HepG2 (cell line): Measurements from ENCODE around the gene KXD1. TPM values are rescaled to one million over a fixed set of nuclear protein-coding genes. Genes with fewer than 3 reads are reported as not detected.
A peak's percentile ranks its signal among the peaks of the same experiment; 100 is the strongest.

Experiments used
- ARHGAP35 ChIP-seq: sonication (generic); formaldehyde crosslinking; IDR thresholded peaks from 2 replicates; pipeline ENCODE4 v1.9.0; 2022; ENCODE audit warnings: mild to moderate bottlenecking, inconsistent platforms, moderate library complexity, missing genetic modification reagents, borderline replicate concordance
- CBX2 ChIP-seq, 2 experiments: fragments of 200-600 bp in 1 of 2; sonication (generic); formaldehyde crosslinking in 1 of 2; IDR thresholded peaks; 2 replicates each; pipeline versions ENCODE4 v1.7.0 to v1.8.1; 2018 to 2022; ENCODE audit warnings: low read depth in 2 of 2, low read length in 1 of 2, mild to moderate bottlenecking in 1 of 2, missing genetic modification reagents in 1 of 2
- CEBPG ChIP-seq: IDR thresholded peaks from 2 replicates; pipeline ENCODE4 v1.6.1; 2016
- CENPT ChIP-seq: sonication (generic); formaldehyde crosslinking; IDR thresholded peaks from 2 replicates; pipeline ENCODE4 v1.8.0; 2022; ENCODE audit warnings: low read depth, mild to moderate bottlenecking, moderate library complexity, missing genetic modification reagents
- HMGA1 ChIP-seq: sonication (generic); formaldehyde crosslinking; conservative IDR thresholded peaks from 2 replicates; pipeline ENCODE4 v1.4.0; 2020; ENCODE audit warnings: missing genetic modification reagents
- KDM1A ChIP-seq: IDR thresholded peaks from 2 replicates; pipeline ENCODE4 v1.6.1; 2016; ENCODE audit warnings: missing compliant biosample characterization
- KDM6A ChIP-seq: IDR thresholded peaks from 2 replicates; pipeline ENCODE4 v1.6.1; 2016; ENCODE audit warnings: low read depth
- MAF1 ChIP-seq: sonication (generic); formaldehyde crosslinking; IDR thresholded peaks from 2 replicates; pipeline ENCODE4 v1.5.0; 2020; ENCODE audit warnings: missing genetic modification reagents, borderline replicate concordance
- MED13 ChIP-seq: sonication (generic); formaldehyde crosslinking; IDR thresholded peaks from 2 replicates; pipeline ENCODE4 v1.5.0; 2020; ENCODE audit warnings: missing genetic modification reagents
- MED8 ChIP-seq: sonication (generic); formaldehyde crosslinking; IDR thresholded peaks from 2 replicates; pipeline ENCODE4 v1.8.1; 2023; ENCODE audit warnings: mild to moderate bottlenecking, missing genetic modification reagents; ENCODE audit not compliant: insufficient replicate concordance
- MTF2 ChIP-seq: sonication (generic); formaldehyde crosslinking; IDR thresholded peaks from 2 replicates; pipeline ENCODE4 v1.5.0; 2020; ENCODE audit warnings: missing genetic modification reagents, borderline replicate concordance
- POLR2AphosphoS2 ChIP-seq: IDR thresholded peaks from 2 replicates; pipeline ENCODE4 v1.6.1; 2011; ENCODE audit warnings: low read depth, low read length, improper control_type of control experiment
- SMYD3 ChIP-seq: sonication (generic); formaldehyde crosslinking; IDR thresholded peaks from 2 replicates; pipeline ENCODE4 v1.8.1; 2023; ENCODE audit warnings: mild to moderate bottlenecking, missing genetic modification reagents
- TGIF2 ChIP-seq: IDR thresholded peaks from 2 replicates; pipeline ENCODE4 v1.6.1; 2016; ENCODE audit warnings: control low read depth, missing compliant biosample characterization
- ZNF382 ChIP-seq: sonication (generic); formaldehyde crosslinking; IDR thresholded peaks from 2 replicates; pipeline ENCODE4 v1.5.0; 2020; ENCODE audit warnings: missing genetic modification reagents, mild to moderate bottlenecking, borderline replicate concordance
- ZNF713 ChIP-seq: sonication (generic); formaldehyde crosslinking; IDR thresholded peaks from 2 replicates; pipeline ENCODE4 v1.4.0; 2020; ENCODE audit warnings: mild to moderate bottlenecking, missing genetic modification reagents
- polyA plus RNA-seq, 8 experiments: library from polyadenylated mRNA; depleted of rRNA in 3 of 8; stranded (reverse) in 7 of 8; unstranded in 1 of 8; fragments of >200 nt; fragmentation: Illumina TruSeq in 4 of 8; extraction: Trizol in 4 of 8; gene quantifications; 2 replicates each; pipeline versions ENCODE4 v1.2.1 to v1.2.3, GENCODE V29; 2011 to 2016; ENCODE audit warnings: low read depth in 4 of 8, missing spikeins in 1 of 8, mixed read lengths in 1 of 8; ENCODE audit not compliant: insufficient read depth in 1 of 8
- total RNA-seq, 5 experiments: library from RNA; depleted of rRNA; stranded (reverse); fragments of >200 nt; fragmentation: Illumina TruSeq; extraction: Trizol; gene quantifications; 2 replicates each; pipeline ENCODE4 v1.2.3, GENCODE V29; 2016; ENCODE audit warnings: low read depth in 1 of 5
- TF ChIP-seq, protein P1 (sequence below): sonication (generic); formaldehyde crosslinking; conservative IDR thresholded peaks from 2 replicates; pipeline ENCODE4 v1.8.0; 2022; ENCODE audit warnings: mild to moderate bottlenecking, moderate library complexity, missing genetic modification reagents
- TF ChIP-seq, protein P2 (sequence below): sonication (generic); formaldehyde crosslinking; IDR thresholded peaks from 2 replicates; pipeline ENCODE4 v1.9.0; 2021; ENCODE audit warnings: missing genetic modification reagents, mild to moderate bottlenecking, borderline replicate concordance
- TF ChIP-seq, protein P3 (sequence below): sonication (generic); formaldehyde crosslinking; IDR thresholded peaks from 2 replicates; pipeline ENCODE4 v1.8.0; 2022; ENCODE audit warnings: mild to moderate bottlenecking, missing genetic modification reagents, moderate library complexity
- TF ChIP-seq, protein P4 (sequence below): sonication (generic); formaldehyde crosslinking; IDR thresholded peaks from 2 replicates; pipeline ENCODE4 v1.5.1; 2020; ENCODE audit warnings: mild to moderate bottlenecking, missing genetic modification reagents, moderate library complexity

KXD1 gene
- total and polyA plus RNA-seq, 2 of the 13 experiments (the other 11 are each of a cell fraction or from before 2014, with no cell fraction given) = 44.6 to 143 TPM

DNA sequence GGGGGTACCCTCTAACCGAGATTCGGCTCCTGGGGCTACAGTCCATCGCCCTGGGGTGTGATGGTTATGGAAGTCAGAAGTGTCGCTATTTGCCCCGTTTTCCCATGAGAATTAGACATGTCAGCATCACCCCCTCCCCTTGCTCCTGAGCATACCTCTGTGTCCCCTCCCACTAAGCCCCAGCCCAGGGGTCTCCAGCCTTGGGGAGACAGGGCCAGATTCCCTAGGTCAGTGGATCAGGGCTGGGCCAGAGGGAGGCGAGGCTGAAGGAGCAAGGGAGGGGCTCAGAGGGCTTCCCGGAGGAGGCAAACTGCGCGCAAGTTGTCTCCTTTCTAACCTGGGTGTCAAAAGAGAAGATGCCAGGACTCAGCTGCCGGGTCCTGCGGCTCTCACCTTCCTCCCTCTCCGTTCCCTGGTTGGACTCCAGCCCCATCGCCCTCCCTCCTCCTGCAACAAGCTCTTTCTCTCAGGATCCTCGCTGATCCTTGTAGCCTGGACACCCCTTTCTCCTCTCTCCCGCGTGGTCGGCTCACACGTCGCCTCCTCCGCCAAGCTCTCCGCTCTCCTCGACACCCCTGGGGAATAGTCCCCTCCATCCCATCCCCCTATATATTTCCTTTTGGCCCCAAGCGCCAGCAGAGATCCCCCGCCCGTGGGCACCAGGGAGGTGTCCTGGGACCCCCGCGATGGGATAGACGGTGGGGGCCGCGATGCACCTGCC lies 54.5 kb downstream of the KXD1 start (continued):
- TF ChIP-seq, protein P1, sequence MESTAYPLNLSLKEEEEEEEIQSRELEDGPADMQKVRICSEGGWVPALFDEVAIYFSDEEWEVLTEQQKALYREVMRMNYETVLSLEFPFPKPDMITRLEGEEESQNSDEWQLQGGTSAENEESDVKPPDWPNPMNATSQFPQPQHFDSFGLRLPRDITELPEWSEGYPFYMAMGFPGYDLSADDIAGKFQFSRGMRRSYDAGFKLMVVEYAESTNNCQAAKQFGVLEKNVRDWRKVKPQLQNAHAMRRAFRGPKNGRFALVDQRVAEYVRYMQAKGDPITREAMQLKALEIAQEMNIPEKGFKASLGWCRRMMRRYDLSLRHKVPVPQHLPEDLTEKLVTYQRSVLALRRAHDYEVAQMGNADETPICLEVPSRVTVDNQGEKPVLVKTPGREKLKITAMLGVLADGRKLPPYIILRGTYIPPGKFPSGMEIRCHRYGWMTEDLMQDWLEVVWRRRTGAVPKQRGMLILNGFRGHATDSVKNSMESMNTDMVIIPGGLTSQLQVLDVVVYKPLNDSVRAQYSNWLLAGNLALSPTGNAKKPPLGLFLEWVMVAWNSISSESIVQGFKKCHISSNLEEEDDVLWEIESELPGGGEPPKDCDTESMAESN (CRISPR knock-in tag) = 0 out of 2 replicates have a peak, but pooled peaks have one; percentile 32
- no peak for TF ChIP-seq KDM1A (CRISPR knock-in tag)
- no peak for TF ChIP-seq POLR2AphosphoS2
- TF ChIP-seq, protein P2, sequence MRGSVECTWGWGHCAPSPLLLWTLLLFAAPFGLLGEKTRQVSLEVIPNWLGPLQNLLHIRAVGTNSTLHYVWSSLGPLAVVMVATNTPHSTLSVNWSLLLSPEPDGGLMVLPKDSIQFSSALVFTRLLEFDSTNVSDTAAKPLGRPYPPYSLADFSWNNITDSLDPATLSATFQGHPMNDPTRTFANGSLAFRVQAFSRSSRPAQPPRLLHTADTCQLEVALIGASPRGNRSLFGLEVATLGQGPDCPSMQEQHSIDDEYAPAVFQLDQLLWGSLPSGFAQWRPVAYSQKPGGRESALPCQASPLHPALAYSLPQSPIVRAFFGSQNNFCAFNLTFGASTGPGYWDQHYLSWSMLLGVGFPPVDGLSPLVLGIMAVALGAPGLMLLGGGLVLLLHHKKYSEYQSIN = no peak
- TF ChIP-seq MED13 (CRISPR knock-in tag) = no peak
- no peak for TF ChIP-seq MED8
- TF ChIP-seq SMYD3 (CRISPR knock-in tag) = no peak
- no peak for TF ChIP-seq MAF1 (CRISPR knock-in tag)
- TF ChIP-seq ARHGAP35 = no peak
- TF ChIP-seq, protein P3, sequence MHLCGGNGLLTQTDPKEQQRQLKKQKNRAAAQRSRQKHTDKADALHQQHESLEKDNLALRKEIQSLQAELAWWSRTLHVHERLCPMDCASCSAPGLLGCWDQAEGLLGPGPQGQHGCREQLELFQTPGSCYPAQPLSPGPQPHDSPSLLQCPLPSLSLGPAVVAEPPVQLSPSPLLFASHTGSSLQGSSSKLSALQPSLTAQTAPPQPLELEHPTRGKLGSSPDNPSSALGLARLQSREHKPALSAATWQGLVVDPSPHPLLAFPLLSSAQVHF (CRISPR knock-in tag) = no peak
- TF ChIP-seq CENPT (CRISPR knock-in tag) = no peak
- no peak for TF ChIP-seq ZNF713 (CRISPR knock-in tag)
- no peak for TF ChIP-seq CBX2 (IDR thresholded peaks at IDR 0.05; ENCODE audit: low read depth, low read length)
- no peak for TF ChIP-seq CBX2 (CRISPR knock-in tag; IDR thresholded peaks at IDR 0.05; ENCODE audit: low read depth)
- TF ChIP-seq MTF2 (CRISPR knock-in tag) = peak; percentile 23; the same call in 1 of the 2 replicates
- no peak for TF ChIP-seq TGIF2
- no peak for TF ChIP-seq CEBPG (CRISPR knock-in tag)
- TF ChIP-seq KDM6A (CRISPR knock-in tag) = no peak
- TF ChIP-seq HMGA1 (CRISPR knock-in tag) = no peak
- TF ChIP-seq, protein P4, sequence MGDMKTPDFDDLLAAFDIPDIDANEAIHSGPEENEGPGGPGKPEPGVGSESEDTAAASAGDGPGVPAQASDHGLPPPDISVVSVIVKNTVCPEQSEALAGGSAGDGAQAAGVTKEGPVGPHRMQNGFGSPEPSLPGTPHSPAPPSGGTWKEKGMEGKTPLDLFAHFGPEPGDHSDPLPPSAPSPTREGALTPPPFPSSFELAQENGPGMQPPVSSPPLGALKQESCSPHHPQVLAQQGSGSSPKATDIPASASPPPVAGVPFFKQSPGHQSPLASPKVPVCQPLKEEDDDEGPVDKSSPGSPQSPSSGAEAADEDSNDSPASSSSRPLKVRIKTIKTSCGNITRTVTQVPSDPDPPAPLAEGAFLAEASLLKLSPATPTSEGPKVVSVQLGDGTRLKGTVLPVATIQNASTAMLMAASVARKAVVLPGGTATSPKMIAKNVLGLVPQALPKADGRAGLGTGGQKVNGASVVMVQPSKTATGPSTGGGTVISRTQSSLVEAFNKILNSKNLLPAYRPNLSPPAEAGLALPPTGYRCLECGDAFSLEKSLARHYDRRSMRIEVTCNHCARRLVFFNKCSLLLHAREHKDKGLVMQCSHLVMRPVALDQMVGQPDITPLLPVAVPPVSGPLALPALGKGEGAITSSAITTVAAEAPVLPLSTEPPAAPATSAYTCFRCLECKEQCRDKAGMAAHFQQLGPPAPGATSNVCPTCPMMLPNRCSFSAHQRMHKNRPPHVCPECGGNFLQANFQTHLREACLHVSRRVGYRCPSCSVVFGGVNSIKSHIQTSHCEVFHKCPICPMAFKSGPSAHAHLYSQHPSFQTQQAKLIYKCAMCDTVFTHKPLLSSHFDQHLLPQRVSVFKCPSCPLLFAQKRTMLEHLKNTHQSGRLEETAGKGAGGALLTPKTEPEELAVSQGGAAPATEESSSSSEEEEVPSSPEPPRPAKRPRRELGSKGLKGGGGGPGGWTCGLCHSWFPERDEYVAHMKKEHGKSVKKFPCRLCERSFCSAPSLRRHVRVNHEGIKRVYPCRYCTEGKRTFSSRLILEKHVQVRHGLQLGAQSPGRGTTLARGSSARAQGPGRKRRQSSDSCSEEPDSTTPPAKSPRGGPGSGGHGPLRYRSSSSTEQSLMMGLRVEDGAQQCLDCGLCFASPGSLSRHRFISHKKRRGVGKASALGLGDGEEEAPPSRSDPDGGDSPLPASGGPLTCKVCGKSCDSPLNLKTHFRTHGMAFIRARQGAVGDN (CRISPR knock-in tag) = peak; percentile 52; the same call in 1 of the 2 replicates
- no peak for TF ChIP-seq ZNF382
